Lower leg skin (tissue), 4 donors: ENCODE data around the gene CCDC195. TPM values are rescaled to one million over a fixed set of nuclear protein-coding genes. Genes with fewer than 3 reads are reported as not detected.

ENCODE experiments used
- DNase-seq, 2 donors: peaks; one replicate each; pipeline ENCODE4 v3.0.0-alpha.2; 2019; ENCODE audit warnings: low spot score in 2 of 2
- H3K4me3 ChIP-seq: fragments of 200-600 bp; sonication (generic); 2 replicates; pipeline ENCODE4 v1.5.1; 2017; ENCODE audit warnings: mild to moderate bottlenecking, low read depth; ENCODE audit not compliant: poor library complexity, severe bottlenecking
- CTCF ChIP-seq, 3 donors: fragments of 450-650 bp; IDR thresholded peaks; one replicate each; pipeline ENCODE4 v1.5.1; 2016; ENCODE audit warnings: antibody characterized with exemption in 3 of 3, mild to moderate bottlenecking in 3 of 3, moderate library complexity in 2 of 3
- POLR2A ChIP-seq, 2 donors: fragments of 450-650 bp; IDR thresholded peaks; one replicate each; pipeline ENCODE4 v1.6.1; 2016 to 2017; ENCODE audit warnings: antibody characterized with exemption in 2 of 2, mild to moderate bottlenecking in 1 of 2, moderate library complexity in 1 of 2
- WGBS, 2 donors: methylation state at CpG; one replicate each; pipeline ENCODE4 v1.1.5; 2018; 5-methylcytosine and 5-hydroxymethylcytosine counted together
- intact Hi-C: fragments of 100-400 bp; cut with DNase I; formaldehyde crosslinking; loops from one replicate; pipeline ENCODE4 v1.15.0; 2023; ENCODE audit warnings: low total_unique reads
- total RNA-seq, 4 donors: library from RNA; depleted of rRNA; stranded (reverse); fragments of >200 nt; gene quantifications; one replicate each; pipeline ENCODE4 v1.1.0, GENCODE V29; 2016

Gene CCDC195
- total RNA-seq, 4 donors from 2014 or later: not detected

DNA sequence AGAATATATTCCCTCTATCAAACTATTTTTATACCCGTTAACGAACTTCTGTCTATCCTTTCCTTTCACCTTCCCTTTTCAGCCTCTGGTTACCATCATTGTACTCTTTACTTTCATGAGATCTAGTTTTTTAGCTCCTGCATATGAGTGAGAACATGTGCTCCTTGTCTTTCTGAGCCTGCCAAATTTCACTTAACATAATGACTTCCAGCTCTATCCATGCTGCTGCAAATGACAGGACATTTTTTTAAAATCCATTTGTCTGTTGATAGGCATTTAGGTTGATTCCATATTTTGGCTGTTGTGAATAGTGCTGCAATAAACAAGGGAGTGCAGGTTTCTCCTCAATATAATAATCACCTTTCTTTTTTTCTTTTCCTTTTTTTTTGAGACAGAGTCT is 8.2 kb upstream of the CCDC195 start:
- H3K4me3 ChIP-seq: no peak overlapping the region
- TF ChIP-seq CTCF (IDR thresholded peaks at IDR 0.05): no peak
- TF ChIP-seq POLR2A (IDR thresholded peaks at IDR 0.05): no peak
- intact Hi-C loops: no loop called here
- no peak for DNase-seq
- 71 to 85% methylated on average over 2 of the region's 2 CpGs for WGBS, 2 donors

- WGBS, 2 donors: 53 to 59% methylated on average over 2 of the region's 2 CpGs
- no peak for DNase-seq
- no peak overlapping the region for H3K4me3 ChIP-seq
- intact Hi-C loops: no loop called here
- no peak for TF ChIP-seq POLR2A (IDR thresholded peaks at IDR 0.05)
- no peak for TF ChIP-seq CTCF (IDR thresholded peaks at IDR 0.05)
These were observed 7.5 kb upstream of the CCDC195 start for GRCh38 chr2:224723586-224724217.

- H3K4me3 ChIP-seq: no peak overlapping the region
- intact Hi-C loops: no loop called here
- no peak for TF ChIP-seq CTCF (IDR thresholded peaks at IDR 0.05)
- no peak for TF ChIP-seq POLR2A (IDR thresholded peaks at IDR 0.05)
- WGBS, 2 donors: 85 to 90% methylated on average over 4 of the region's 4 CpGs
- DNase-seq: no peak
These were observed 6.6 kb upstream of the CCDC195 start for GRCh38 chr2:224722770-224723169.

GRCh38 chr2:224722250-224722649 is 6.1 kb upstream of the CCDC195 start:
- intact Hi-C loops: no loop called here
- no peak overlapping the region for H3K4me3 ChIP-seq
- TF ChIP-seq POLR2A (IDR thresholded peaks at IDR 0.05): no peak
- no peak for TF ChIP-seq CTCF (IDR thresholded peaks at IDR 0.05)
- no peak for DNase-seq
- WGBS, 2 donors: 89 to 92% methylated on average over 3 of the region's 3 CpGs

DNA sequence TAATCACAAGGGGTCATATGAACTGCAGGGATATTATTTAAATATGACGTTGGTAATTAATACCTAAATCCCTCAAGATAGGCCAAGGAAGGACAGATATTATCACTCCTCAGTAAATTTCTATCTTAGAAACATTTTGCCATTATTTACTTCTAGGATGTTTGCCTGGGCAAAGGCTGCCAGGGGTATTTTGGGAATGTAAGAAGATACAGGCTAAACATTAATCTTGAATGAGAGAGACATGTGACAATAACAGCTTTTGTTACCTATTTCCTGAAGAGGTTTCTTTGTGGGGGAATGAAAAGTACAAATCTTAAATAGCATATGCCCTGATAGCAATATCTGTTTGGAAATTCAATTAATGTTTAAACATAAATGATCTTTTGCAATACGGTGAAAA is 756 bp upstream of the CCDC195 start:
- no peak for TF ChIP-seq POLR2A (IDR thresholded peaks at IDR 0.05)
- TF ChIP-seq CTCF (IDR thresholded peaks at IDR 0.05): no peak
- intact Hi-C loops: no loop called here
- H3K4me3 ChIP-seq: no peak overlapping the region
- no peak for DNase-seq
- 82 to 84% methylated on average over 2 of the region's 2 CpGs for WGBS, 2 donors
